Lower leg skin (tissue), 3 donors: Measurements from ENCODE around the gene GPR158.

Experiments
- CTCF ChIP-seq, 3 donors: fragments of 450-650 bp; IDR thresholded peaks; one replicate each; pipeline ENCODE4 v1.5.1; 2016; ENCODE audit warnings: antibody characterized with exemption in 3 of 3, mild to moderate bottlenecking in 3 of 3, moderate library complexity in 2 of 3
- POLR2A ChIP-seq, 2 donors: fragments of 450-650 bp; IDR thresholded peaks; one replicate each; pipeline ENCODE4 v1.6.1; 2016 to 2017; ENCODE audit warnings: antibody characterized with exemption in 2 of 2, mild to moderate bottlenecking in 1 of 2, moderate library complexity in 1 of 2

GRCh38 chr10:25532213-25532612, 357.4 kb downstream of the GPR158 start:
- no peak for TF ChIP-seq POLR2A (IDR thresholded peaks at IDR 0.05)
- TF ChIP-seq CTCF (IDR thresholded peaks at IDR 0.05): no peak
